ENCODE results near the gene CNGB1.

Gene CNGB1

DNA sequence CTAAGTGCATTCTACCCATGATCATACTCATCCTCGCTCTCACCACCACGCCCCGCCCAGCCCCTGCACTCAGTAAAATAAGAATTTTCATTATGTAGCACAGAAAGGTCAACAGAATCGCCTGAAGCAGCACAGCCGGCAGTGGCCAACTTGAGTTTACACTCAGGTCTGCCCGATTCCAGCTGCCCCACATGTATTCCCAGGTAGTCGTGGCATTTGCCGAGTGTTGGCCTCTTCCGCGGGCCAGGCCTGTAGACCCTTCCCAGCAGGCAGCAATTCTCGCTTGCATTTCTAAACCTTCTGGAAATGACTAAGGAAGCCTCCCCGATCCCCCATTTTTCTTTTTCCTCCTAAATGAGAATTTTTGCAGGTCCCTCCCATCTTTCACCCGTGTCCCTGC lies 609 bp downstream of the CNGB1 start:
- no peak for DNase-seq

- no peak for DNase-seq
Measured at GRCh38 chr16:57969451-57970123, 1.3 kb downstream of the CNGB1 start.

- DNase-seq: no peak
Measured at GRCh38 chr16:57967916-57968315, 3.0 kb downstream of the CNGB1 start.

DNA sequence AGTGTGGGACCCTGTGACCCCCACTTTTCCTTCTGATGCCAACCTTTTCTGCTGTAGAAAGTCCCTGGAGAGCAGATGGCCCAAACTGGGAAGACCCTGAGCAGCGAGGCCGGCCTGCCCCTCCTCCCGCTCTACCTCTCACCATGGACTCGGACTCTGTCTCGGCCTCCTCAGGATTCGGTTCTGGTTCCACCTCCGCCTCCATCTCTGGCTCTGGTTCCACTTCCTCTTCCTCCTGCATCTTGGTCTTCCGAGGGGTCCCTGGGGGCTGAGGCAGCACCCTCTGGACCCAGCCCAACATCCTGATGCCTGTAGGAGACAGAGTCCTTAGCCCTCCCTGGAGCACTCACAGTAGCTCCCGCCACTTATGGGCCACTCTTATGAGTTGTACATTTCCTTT lies 3.9 kb downstream of the CNGB1 start:
- DNase-seq: no peak

DNA sequence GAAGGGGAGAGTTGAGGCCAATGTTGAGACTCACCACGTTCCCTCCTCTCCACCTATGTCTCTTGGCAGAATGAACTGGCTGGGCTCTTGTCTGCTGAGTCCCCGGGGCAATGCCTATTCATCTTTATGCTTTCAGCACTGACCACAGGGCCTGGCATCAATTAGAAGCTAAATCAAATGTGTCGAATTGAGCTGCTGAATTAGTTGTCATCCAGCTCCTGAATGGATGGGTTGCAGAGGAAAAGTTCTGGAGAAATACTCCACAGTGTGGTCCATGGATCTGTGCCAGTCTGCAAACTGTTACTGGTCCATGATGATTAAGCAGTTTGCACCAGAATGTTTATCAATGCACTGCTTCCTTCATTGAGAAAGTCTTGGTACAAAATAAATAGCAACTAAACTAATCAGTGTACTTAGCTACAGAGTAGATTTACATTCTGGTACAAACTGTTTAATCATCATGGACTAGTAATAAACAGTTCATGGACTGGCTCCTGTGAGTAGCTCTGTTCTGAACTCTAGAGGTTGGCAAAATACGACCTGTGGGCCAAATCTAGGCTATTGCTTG lies 4.6 kb downstream of the CNGB1 start:
- no peak for DNase-seq

DNA sequence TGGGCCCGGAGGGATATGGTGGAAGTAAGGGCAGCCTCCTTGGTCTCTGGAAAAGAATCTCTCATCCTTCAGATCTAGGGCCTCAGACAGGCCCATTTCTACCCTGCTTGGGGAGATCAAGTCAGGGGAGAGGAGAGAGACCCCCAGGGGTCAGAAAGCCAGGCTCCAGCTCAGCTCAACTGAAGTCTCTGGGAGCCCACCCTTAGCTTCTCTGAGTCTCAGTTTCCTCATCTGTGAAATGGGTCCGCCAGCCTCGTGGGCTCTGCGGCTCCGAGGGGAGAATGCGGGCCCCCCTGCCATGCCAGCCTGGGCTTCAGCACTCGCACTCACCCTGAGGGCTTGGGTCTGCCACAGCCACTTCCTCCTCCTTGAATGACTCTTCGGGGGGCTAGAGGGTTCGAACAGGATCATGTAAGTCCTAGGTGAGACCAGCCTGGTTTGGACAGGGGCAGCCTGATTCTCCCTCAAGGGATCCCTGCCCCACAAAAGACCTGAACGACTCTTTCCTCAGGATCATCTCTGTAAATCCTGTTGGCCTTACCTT lies 6.7 kb downstream of the CNGB1 start:
- DNase-seq: no peak

DNA sequence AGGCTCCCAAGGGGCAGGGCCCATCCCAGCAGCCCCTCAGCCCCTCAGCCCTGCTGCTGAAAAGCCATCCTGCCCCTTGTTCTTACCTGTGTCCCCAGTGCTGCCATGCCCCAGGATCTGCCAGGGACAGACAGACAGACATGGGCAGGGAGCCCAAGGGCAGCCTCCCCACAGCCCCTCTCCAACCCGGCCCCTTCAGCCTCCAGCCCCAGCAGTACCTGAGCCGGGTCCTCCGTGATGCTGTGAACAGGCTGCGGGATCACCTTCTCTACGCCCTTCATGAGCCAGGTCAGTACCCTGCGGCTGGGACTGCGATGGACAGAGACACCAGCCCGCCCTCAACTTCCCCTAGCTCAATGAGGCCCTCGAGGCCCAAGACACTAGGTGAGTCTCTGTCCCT lies 8.2 kb downstream of the CNGB1 start:
- no peak for DNase-seq

DNA sequence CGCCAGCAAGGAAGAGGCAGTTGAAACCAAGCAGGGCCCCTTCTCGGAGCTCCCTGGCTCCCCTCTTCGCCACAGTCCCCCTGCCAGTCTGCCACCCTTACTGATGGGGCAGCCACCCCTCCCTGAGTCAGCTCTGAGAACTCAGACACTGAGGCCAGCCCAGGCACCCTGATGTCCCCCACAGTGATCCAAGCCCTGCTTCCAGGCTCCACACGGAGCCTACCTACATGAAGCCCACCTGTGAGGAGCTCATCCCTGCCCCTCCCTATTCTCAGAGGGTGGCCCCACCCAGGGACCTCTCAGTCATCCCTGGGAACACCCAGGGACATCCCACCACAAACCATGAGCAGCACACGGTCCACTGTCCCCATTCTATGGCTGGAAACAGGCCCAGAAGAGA lies 8.9 kb downstream of the CNGB1 start:
- no peak for DNase-seq

DNA sequence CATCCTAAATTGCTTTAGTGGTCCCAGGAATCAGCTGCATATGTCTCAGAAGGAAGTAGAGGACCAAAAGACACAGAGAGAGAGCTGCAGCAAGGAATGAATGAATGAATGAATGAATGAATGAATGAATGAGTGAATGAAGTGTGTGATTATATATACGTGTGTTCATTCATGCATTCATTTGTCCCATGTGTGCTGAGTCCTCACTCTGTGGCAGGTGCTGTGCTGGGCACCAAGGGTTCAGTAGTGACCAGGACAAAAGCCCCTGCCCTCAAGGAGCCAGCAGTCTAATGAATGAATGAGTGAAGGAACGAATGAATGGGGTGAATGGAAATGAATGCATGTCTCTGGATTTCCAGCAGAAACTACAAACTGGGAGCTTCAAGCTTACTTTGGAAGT lies 9.4 kb downstream of the CNGB1 start:
- no peak for DNase-seq

DNA sequence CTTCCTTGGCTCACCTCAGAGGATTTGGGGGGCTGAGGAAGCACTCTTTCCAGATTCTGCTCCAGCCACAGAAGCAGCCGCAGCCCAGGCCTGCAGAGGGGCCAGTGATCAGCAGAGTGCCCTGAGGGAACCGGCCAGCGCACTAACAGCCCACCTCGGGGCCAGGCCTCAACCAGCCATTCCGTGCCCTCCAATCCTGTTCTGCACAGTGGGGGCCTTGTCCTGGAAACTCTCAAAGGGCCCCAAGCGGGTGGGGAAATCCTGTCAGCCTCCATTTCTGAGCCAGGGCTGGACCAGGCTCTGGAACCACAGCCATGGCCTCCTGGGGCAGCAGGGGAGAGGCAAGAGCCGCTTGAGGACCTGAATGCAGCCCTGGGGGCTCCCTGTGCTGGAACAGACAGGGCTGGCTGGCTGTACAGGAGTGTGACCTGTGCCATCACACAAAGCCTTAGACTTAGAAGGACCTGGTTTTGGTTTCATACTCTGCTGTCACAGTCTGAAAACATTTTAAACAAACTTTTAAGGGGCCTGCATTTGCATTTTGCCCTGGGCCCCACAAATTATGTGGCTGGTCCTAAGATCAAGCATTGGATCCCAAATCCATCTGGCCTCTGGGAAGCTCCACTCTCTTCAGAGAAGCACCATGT lies 10.0 kb downstream of the CNGB1 start:
- DNase-seq: no peak

- DNase-seq: no peak
Measured at GRCh38 chr16:57960310-57960709, 10.6 kb downstream of the CNGB1 start.

DNA sequence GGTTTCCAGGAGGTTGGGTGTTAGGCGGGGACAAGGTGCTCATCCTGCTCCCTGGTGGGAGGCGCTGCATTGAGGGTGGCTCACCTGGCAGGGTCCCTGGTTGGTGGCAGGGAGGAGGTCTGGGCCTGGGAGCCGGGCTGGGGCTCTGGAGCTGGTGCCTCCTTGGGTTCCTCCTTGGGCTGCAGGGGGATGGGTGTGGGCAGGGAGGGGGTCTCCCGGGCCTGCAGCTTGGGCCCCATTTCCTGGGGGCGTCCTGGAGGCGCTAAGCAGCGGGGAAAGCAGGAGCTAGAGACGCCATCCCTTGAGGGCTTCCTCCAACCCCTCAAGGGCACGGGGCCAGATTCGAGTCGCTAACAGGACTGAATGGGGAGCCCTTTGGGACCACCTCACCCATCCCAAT lies 11.1 kb downstream of the CNGB1 start:
- DNase-seq: no peak

DNA sequence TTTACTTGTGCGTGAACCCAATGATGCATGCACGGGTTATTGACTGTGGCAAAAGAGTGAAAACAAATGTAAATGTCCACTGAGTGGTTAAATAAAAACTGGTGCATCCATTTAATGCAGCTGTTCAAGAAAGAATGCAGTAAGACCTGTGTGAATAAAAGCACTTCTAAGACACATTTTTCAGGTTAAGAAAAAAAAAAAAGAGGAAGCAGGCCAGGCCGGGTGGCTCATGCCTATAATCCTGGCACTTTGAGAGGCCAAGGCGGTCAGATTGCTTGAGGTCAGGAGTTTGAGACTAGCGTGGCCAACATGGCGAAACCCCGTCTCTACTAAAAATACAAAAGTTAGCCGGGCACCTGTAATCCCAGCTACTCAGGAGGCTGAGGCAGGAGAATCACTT lies 11.8 kb downstream of the CNGB1 start:
- no peak for DNase-seq

GRCh38 chr16:57958544-57958943 lies 12.4 kb downstream of the CNGB1 start:
- no peak for DNase-seq

- no peak for DNase-seq
Measured at GRCh38 chr16:57957673-57958392, 13.1 kb downstream of the CNGB1 start.

GRCh38 chr16:57956924-57957672 lies 13.8 kb downstream of the CNGB1 start:
- peak; percentile 45 for DNase-seq

GRCh38 chr16:57956270-57956808 lies 14.6 kb downstream of the CNGB1 start:
- no peak for DNase-seq

DNA sequence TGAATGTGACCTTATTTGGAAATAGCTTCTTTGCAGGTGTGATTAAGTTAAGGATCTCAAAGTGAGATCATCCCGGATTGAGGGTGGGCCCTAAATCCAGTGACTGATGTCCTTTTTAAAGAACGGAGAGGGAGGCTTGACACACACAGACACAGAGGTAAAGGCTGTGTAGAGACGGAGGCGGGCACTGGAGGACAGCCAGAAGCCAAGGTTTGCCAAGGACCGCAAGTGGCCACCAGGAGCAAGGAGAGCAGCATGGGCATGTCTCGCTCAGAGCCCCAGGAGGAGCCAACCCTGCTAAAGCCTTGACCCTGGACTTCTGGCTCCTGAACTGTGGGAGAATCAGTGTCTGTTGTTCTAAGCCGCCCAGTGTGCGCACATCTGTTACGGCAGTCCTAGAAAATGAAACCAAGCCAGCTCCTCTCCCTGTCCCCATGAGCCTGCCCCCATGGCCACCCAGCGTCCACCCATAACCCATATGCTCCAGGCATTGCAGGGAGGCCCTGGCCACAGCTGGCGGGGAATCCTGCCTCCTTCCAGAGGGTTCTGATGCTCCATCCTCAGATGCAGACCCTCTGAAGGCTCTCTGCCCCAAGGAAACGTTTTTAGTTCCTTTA lies 15.2 kb downstream of the CNGB1 start:
- DNase-seq: no peak

GRCh38 chr16:57953857-57954256 lies 17.1 kb downstream of the CNGB1 start:
- no peak for DNase-seq

- no peak for DNase-seq
Measured at GRCh38 chr16:57952909-57953308, 18.0 kb downstream of the CNGB1 start.

GRCh38 chr16:57951204-57951960 lies 19.5 kb downstream of the CNGB1 start:
- DNase-seq: no peak

Data from DMS153 (cell line).